Chondrocyte (in vitro differentiated cells): ENCODE data around the gene KCNAB2. TPM values are rescaled to one million over a fixed set of nuclear protein-coding genes. Genes with fewer than 3 reads are reported as not detected.

Experiments used
- DNase-seq: peaks from one replicate; pipeline ENCODE4 v3.0.0; 2021; ENCODE audit warnings: mixed read lengths, low spot score
- H3K27ac Mint-ChIP-seq: one replicate; pipeline ENCODE4 v1.8.0; 2021; ENCODE audit warnings: mild to moderate bottlenecking, moderate library complexity, mixed read lengths; ENCODE audit not compliant: unreplicated experiment
- H3K27me3 Mint-ChIP-seq: 2 replicates; pipeline ENCODE4 v1.8.0; 2021; ENCODE audit warnings: low read depth, mixed read lengths
- H3K36me3 Mint-ChIP-seq: 2 replicates; pipeline ENCODE4 v1.8.0; 2021; ENCODE audit warnings: low read depth, mixed read lengths
- H3K4me1 Mint-ChIP-seq: 2 replicates; pipeline ENCODE4 v1.8.0; 2021; ENCODE audit warnings: low read depth, mild to moderate bottlenecking, mixed read lengths
- H3K4me3 Mint-ChIP-seq: one replicate; pipeline ENCODE4 v1.8.0; 2021; ENCODE audit warnings: mild to moderate bottlenecking, moderate library complexity, mixed read lengths; ENCODE audit not compliant: unreplicated experiment
- H3K9me3 Mint-ChIP-seq: 2 replicates; pipeline ENCODE4 v1.8.0; 2021; ENCODE audit warnings: low read depth, mixed read lengths
- total RNA-seq: library from RNA; stranded (reverse); gene quantifications from 3 replicates; pipeline ENCODE4 v1.2.1, GENCODE V29; 2021
- TF ChIP-seq, protein P1 (sequence below): fragments of 200-600 bp; sonication (generic); IDR thresholded peaks from 2 replicates; pipeline ENCODE4 v1.5.0; 2021; ENCODE audit warnings: antibody characterized with exemption, mild to moderate bottlenecking, moderate library complexity

The KCNAB2 gene
- total RNA-seq, 1 donor from 2014 or later, result 5.2 TPM

DNA sequence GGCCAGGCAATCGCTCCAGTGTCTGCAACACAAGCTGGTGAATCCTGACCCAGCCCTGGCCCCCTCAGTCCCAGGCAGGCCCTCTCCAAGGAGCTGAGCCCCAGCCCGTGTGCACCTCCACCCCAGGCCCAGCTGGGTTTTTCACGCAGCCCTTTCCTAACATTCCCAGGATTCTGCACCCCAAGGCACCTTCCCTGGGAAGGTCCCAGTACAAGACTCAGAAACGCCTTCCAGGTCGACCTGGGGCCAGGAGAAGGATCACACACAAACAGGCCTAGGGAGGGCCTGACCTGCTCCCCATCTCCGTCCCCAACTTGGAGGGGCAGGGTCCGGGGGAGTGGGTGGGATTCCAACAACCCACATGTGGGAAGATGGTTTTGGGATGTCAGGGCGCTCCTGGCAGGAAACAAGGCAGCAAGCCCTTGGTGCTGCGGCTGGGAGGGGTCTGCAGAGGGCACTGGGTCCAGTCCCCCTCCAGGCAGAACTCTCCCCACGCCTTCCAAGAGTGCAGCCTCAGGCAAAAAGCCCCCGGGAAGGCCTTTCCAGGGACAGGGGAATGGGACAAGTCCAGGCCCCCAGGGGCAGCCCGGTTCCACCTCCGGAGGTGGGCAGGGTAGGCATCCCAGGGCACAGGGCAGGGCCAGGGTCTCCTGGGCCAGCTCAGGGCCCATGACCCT, 58.3 kb downstream of the KCNAB2 start:
- H3K27me3 Mint-ChIP-seq, result peaks cover 3% of the 10 kb centered on the region
- peak; percentile 69 for DNase-seq
- H3K4me1 Mint-ChIP-seq, result no peaks in the 10 kb centered on the region
- H3K9me3 Mint-ChIP-seq, result no peaks in the 10 kb centered on the region
- H3K36me3 Mint-ChIP-seq, result no peaks in the 10 kb centered on the region
- H3K27ac Mint-ChIP-seq, result no peak overlapping the region
- H3K4me3 Mint-ChIP-seq, result no peak overlapping the region
- TF ChIP-seq, protein P1, sequence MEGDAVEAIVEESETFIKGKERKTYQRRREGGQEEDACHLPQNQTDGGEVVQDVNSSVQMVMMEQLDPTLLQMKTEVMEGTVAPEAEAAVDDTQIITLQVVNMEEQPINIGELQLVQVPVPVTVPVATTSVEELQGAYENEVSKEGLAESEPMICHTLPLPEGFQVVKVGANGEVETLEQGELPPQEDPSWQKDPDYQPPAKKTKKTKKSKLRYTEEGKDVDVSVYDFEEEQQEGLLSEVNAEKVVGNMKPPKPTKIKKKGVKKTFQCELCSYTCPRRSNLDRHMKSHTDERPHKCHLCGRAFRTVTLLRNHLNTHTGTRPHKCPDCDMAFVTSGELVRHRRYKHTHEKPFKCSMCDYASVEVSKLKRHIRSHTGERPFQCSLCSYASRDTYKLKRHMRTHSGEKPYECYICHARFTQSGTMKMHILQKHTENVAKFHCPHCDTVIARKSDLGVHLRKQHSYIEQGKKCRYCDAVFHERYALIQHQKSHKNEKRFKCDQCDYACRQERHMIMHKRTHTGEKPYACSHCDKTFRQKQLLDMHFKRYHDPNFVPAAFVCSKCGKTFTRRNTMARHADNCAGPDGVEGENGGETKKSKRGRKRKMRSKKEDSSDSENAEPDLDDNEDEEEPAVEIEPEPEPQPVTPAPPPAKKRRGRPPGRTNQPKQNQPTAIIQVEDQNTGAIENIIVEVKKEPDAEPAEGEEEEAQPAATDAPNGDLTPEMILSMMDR, result no peak

DNA sequence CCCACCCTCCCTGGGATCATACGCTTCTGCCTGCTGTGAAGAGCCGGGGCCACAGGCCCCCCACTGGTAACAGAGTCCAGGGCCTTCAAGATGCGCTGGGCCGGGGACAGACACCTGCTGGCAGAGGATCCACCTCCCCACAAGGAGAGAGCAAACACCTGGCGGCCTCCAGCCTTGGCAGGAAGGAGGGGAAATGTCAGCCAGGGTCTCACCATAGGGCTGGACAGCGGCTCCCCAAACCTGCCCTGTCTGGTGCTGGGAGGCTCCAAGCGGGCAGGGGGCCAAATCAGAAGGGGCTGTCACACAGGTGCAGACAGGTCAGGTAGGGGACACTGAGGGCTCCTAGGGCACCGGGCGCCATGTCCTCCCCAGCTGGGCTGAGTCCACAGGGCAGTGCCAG, 58.9 kb downstream of the KCNAB2 start:
- H3K36me3 Mint-ChIP-seq, result no peaks in the 10 kb centered on the region
- H3K27me3 Mint-ChIP-seq, result peaks cover 3% of the 10 kb centered on the region
- DNase-seq, result peak; percentile 89
- no peak overlapping the region for H3K27ac Mint-ChIP-seq
- H3K4me3 Mint-ChIP-seq, result no peak overlapping the region
- H3K9me3 Mint-ChIP-seq, result no peaks in the 10 kb centered on the region
- no peaks in the 10 kb centered on the region for H3K4me1 Mint-ChIP-seq
- TF ChIP-seq, protein P1, result no peak

DNA sequence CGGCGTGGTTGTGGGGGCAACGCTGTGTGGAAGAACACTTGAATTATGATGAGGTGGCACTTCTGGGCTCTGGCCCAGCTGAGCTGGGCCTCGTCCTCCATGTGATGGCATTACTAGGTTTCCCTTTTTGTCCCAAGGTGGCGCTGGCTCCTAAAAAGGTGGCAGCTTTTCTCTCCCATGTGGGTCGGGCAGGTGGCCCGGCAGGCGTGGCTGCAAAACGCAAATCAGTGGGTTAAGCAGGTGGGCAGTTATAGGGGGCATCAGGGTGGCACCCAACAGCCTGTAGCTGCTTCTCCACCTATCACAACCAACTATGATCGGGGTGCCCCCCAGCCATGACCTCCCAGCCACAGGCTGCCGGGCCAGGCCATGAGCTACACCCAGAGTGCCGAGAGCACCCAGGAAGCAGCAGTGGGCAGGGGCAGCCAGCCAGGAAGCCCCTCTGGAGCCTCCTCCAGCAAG, 59.6 kb downstream of the KCNAB2 start:
- Mint-ChIP-seq H3K9me3 (no peaks in the 10 kb centered on the region), H3K36me3 (no peaks in the 10 kb centered on the region), H3K4me3 (no peak overlapping the region), H3K4me1 (no peaks in the 10 kb centered on the region), H3K27ac (no peak overlapping the region), H3K27me3 (peaks cover 5% of the 10 kb centered on the region)
- TF ChIP-seq, protein P1, result peak; percentile 30
- peak; percentile 58 for DNase-seq

DNA sequence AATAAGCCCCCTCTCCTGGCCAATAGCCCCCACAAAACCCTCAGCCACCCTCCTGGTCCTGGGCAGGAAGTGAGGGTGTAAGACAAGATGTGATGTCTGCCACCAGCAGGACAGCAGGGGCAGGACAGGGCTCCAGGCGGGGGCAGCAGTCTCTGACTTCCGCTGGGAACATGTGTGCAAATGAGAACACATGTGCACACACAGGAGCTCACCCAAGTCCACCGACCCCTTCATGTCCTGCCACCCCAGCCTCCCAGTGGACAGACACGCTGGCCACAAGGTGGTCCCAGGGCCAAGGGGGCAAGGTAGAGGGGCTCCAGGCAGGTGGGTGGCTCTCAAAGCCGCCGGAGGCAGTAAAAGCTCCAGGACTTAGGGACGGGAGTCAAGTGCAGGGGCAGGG, 60.1 kb downstream of the KCNAB2 start:
- no peaks in the 10 kb centered on the region for H3K36me3 Mint-ChIP-seq
- H3K9me3 Mint-ChIP-seq, result no peaks in the 10 kb centered on the region
- peaks cover 6% of the 10 kb centered on the region for H3K27me3 Mint-ChIP-seq
- DNase-seq, result peak; percentile 69
- H3K4me1 Mint-ChIP-seq, result no peaks in the 10 kb centered on the region
- H3K27ac Mint-ChIP-seq, result no peak overlapping the region
- no peak overlapping the region for H3K4me3 Mint-ChIP-seq
- TF ChIP-seq, protein P1, result no peak

DNA sequence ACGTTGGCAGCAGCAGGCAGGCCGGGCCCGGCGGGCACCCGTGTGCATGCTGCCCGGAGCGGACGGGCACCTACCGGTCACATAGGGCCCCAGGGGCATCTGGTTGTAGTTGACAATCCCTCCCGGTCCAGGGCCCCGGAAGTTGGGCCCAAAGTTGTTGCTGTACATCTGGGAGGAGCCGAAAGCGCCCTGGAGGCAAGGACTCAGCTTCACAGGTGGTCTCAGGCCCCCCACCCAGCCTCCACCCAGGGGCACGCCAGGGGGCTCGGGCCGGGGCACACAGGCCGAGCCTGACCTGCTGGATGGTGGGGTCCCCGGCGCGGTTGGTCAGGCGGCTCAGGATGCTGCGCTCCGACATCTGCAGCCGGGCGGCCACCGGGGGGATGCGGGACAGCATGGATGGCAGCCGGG, 60.6 kb downstream of the KCNAB2 start:
- peak; percentile 81 for DNase-seq

More for the DNA sequence above, 60.6 kb downstream of the KCNAB2 start:
- Mint-ChIP-seq H3K36me3 (no peaks in the 10 kb centered on the region), H3K4me1 (no peaks in the 10 kb centered on the region), H3K4me3 (no peak overlapping the region), H3K9me3 (no peaks in the 10 kb centered on the region), H3K27ac (no peak overlapping the region), H3K27me3 (peaks cover 6% of the 10 kb centered on the region)
- TF ChIP-seq, protein P1, result no peak
